ENCODE data around the gene PDE6B. TPM values are rescaled to one million over a fixed set of nuclear protein-coding genes. Genes with fewer than 3 reads are reported as not detected.

PDE6B gene
- total RNA-seq, 1 donor from 2014 or later, result 15.0 TPM

- H3K9me3 Mint-ChIP-seq, result no peaks in the 10 kb centered on the region
- TF ChIP-seq CTCF (IDR thresholded peaks at IDR 0.05), result no peak
- H3K4me1 Mint-ChIP-seq, result no peaks in the 10 kb centered on the region
- DNase-seq (no peak), ATAC-seq (ENCODE audit: low read depth) (no peak)
- CTCF ChIA-PET, result no interaction called here
- H3K27me3 Mint-ChIP-seq, result peaks cover 5% of the 10 kb centered on the region
- no peak overlapping the region for H3K4me3 Mint-ChIP-seq
- no peak overlapping the region for H3K27ac Mint-ChIP-seq
- intact Hi-C loops (cut with micrococcal nuclease), result no loop called here
- H3K36me3 Mint-ChIP-seq (ENCODE audit: low read depth), result no peaks in the 10 kb centered on the region
- POLR2A ChIA-PET, result no interaction called here
These were observed 29.1 kb downstream of the PDE6B start for GRCh38 chr4:654503-654845.

- H3K9me3 Mint-ChIP-seq, result no peaks in the 10 kb centered on the region
- peaks cover 5% of the 10 kb centered on the region for H3K27me3 Mint-ChIP-seq
- CTCF ChIA-PET, result no interaction called here
- H3K27ac Mint-ChIP-seq, result no peak overlapping the region
- TF ChIP-seq CTCF (IDR thresholded peaks at IDR 0.05), result no peak
- POLR2A ChIA-PET, result no interaction called here
- no peak overlapping the region for H3K4me3 Mint-ChIP-seq
- intact Hi-C loops (cut with micrococcal nuclease), result no loop called here
- DNase-seq, result no peak
- peaks cover 2% of the 10 kb centered on the region for H3K36me3 Mint-ChIP-seq (ENCODE audit: low read depth)
- H3K4me1 Mint-ChIP-seq, result no peaks in the 10 kb centered on the region
- ATAC-seq (ENCODE audit: low read depth), result no peak
These were observed 29.6 kb downstream of the PDE6B start for GRCh38 chr4:654871-655463.

- Mint-ChIP-seq H3K27me3 (peaks cover 2% of the 10 kb centered on the region), H3K36me3 (ENCODE audit: low read depth) (peaks cover 5% of the 10 kb centered on the region), H3K9me3 (no peaks in the 10 kb centered on the region), H3K4me3 (no peak overlapping the region), H3K27ac (no peak overlapping the region), H3K4me1 (no peaks in the 10 kb centered on the region)
- ATAC-seq (ENCODE audit: low read depth) (no peak), DNase-seq (no peak)
- intact Hi-C loops (cut with micrococcal nuclease), result no loop called here
- TF ChIP-seq CTCF (IDR thresholded peaks at IDR 0.05), result no peak
- CTCF ChIA-PET, result no interaction called here
- POLR2A ChIA-PET, result no interaction called here
These were observed 30.2 kb downstream of the PDE6B start for GRCh38 chr4:655464-656151.

- Mint-ChIP-seq H3K36me3 (ENCODE audit: low read depth) (peaks cover 11% of the 10 kb centered on the region), H3K27me3 (no peaks in the 10 kb centered on the region), H3K27ac (no peak overlapping the region), H3K9me3 (no peaks in the 10 kb centered on the region), H3K4me1 (no peaks in the 10 kb centered on the region), H3K4me3 (no peak overlapping the region)
- CTCF ChIA-PET, result no interaction called here
- POLR2A ChIA-PET, result no interaction called here
- intact Hi-C loops (cut with micrococcal nuclease), result no loop called here
- TF ChIP-seq CTCF (IDR thresholded peaks at IDR 0.05), result no peak
- ATAC-seq (ENCODE audit: low read depth) (no peak), DNase-seq (no peak)
These were observed 31.3 kb downstream of the PDE6B start for GRCh38 chr4:656436-657337.

GRCh38 chr4:657338-657833 lies 32.0 kb downstream of the PDE6B start:
- intact Hi-C loops (cut with micrococcal nuclease), result no loop called here
- no peaks in the 10 kb centered on the region for H3K27me3 Mint-ChIP-seq
- H3K9me3 Mint-ChIP-seq, result no peaks in the 10 kb centered on the region
- H3K36me3 Mint-ChIP-seq (ENCODE audit: low read depth), result peaks cover 12% of the 10 kb centered on the region
- TF ChIP-seq CTCF (IDR thresholded peaks at IDR 0.05), result no peak
- POLR2A ChIA-PET, result no interaction called here
- CTCF ChIA-PET, result no interaction called here
- no peaks in the 10 kb centered on the region for H3K4me1 Mint-ChIP-seq
- H3K4me3 Mint-ChIP-seq, result no peak overlapping the region
- H3K27ac Mint-ChIP-seq, result no peak overlapping the region
- no peak for DNase-seq
- ATAC-seq (ENCODE audit: low read depth), result no peak
